Upper lobe of left lung (tissue), 4 donors: Measurements from ENCODE around the gene RABGAP1.

Experiments
- POLR2AphosphoS5 ChIP-seq, 2 donors: sonication (generic); formaldehyde crosslinking; IDR thresholded peaks; one replicate each; pipeline ENCODE4 v1.5.1; 2017; ENCODE audit warnings: antibody characterized with exemption in 2 of 2
- TF ChIP-seq, protein P1 (sequence below), 6 experiments: fragments of 450-650 bp in 4 of 6; fragments of 200-600 bp in 2 of 6; sonication (generic) in 2 of 6; IDR thresholded peaks; one replicate each; pipeline ENCODE4 v1.5.1; 2016 to 2019; ENCODE audit warnings: antibody characterized with exemption in 6 of 6

DNA sequence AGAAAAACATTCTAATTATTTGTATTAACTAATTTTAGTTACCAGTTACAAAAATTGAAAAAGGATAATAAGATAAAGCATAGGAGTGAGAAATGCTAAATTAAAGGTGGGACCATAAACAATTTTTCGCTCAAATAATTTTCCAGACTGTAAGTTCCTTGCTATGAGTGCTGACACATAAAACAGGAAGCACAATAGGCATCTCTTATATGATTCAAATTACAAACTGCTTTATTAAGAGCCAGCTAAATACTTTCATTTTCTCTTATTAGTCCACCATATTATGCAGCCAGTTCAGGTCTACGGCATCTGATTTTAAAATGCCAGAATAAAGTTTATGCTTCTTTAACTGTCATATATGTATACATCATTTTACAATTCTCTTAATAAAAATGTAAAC is 40.0 kb upstream of the RABGAP1 start:
- TF ChIP-seq, protein P1, sequence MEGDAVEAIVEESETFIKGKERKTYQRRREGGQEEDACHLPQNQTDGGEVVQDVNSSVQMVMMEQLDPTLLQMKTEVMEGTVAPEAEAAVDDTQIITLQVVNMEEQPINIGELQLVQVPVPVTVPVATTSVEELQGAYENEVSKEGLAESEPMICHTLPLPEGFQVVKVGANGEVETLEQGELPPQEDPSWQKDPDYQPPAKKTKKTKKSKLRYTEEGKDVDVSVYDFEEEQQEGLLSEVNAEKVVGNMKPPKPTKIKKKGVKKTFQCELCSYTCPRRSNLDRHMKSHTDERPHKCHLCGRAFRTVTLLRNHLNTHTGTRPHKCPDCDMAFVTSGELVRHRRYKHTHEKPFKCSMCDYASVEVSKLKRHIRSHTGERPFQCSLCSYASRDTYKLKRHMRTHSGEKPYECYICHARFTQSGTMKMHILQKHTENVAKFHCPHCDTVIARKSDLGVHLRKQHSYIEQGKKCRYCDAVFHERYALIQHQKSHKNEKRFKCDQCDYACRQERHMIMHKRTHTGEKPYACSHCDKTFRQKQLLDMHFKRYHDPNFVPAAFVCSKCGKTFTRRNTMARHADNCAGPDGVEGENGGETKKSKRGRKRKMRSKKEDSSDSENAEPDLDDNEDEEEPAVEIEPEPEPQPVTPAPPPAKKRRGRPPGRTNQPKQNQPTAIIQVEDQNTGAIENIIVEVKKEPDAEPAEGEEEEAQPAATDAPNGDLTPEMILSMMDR (IDR thresholded peaks at IDR 0.05): no peak
- TF ChIP-seq POLR2AphosphoS5 (IDR thresholded peaks at IDR 0.05): no peak
